ENCODE data around the gene ZNF695. TPM values are rescaled to one million over a fixed set of nuclear protein-coding genes. Genes with fewer than 3 reads are reported as not detected.

ZNF695 gene
- total RNA-seq, 1 experiment from 2014 or later = 19.6 TPM

- CTCF ChIA-PET = no interaction called here
- Mint-ChIP-seq H3K4me3 (ENCODE audit: low read depth, unreplicated experiment) (no peak overlapping the region), H3K27ac (ENCODE audit: unreplicated experiment) (no peak overlapping the region), H3K36me3 (ENCODE audit: insufficient read depth, unreplicated experiment) (no peaks in the 10 kb centered on the region), H3K9me3 (ENCODE audit: low read depth, unreplicated experiment) (peaks cover 4% of the 10 kb centered on the region), H3K27me3 (ENCODE audit: unreplicated experiment) (no peaks in the 10 kb centered on the region), H3K4me1 (ENCODE audit: low read depth, unreplicated experiment) (no peaks in the 10 kb centered on the region)
- intact Hi-C loops (cut with micrococcal nuclease; ENCODE audit: unreplicated experiment) = no loop called here
- DNase-seq = no peak
- no peak for TF ChIP-seq CTCF (IDR thresholded peaks at IDR 0.05; ENCODE audit: unreplicated experiment)
- BruUV-seq (replicated peaks) = no TSS peak
Measured at GRCh38 chr1:246946366-246946765, 61.5 kb downstream of the ZNF695 start.

Other genes starting within 250 kb of the ZNF695 start
- 61.3 and 64.0 TPM in 2 replicates for gene AHCTF1, start 76.1 kb downstream of the ZNF695 start, total RNA-seq (2022)
- 3.9 and 6.1 TPM in 2 replicates for gene ZNF670, start 70.8 kb upstream of the ZNF695 start, total RNA-seq (2022)
- gene ZNF669, start 96.3 kb upstream of the ZNF695 start, total RNA-seq (2022) = 8.9 and 10.5 TPM in 2 replicates
- gene ZNF124, start 164.0 kb upstream of the ZNF695 start, total RNA-seq (2022) = 34.4 and 45.6 TPM in 2 replicates
- gene VN1R5, start 248.0 kb upstream of the ZNF695 start, total RNA-seq (2022) = not detected in 2 replicates